PC-9 (cell line): ENCODE measurements around the gene DUSP10. TPM values are rescaled to one million over a fixed set of nuclear protein-coding genes. Genes with fewer than 3 reads are reported as not detected.

ENCODE experiments used
- BruUV-seq: library from RNA; stranded (reverse); fragments of 400-500 nt; replicated peaks from 2 replicates; lab custom pipeline; 2021; lab: Mats Ljungman, UMichigan
- CTCF ChIA-PET: fragments of 300-600 bp; sonication (Branson Sonifier 250); formaldehyde crosslinking; loops from one replicate; lab custom pipeline; 2022; ENCODE audit warnings: antibody characterized with exemption; lab: Charles Lee
- POLR2A ChIA-PET: fragments of 300-600 bp; sonication (Branson Sonifier 250); formaldehyde crosslinking; loops from one replicate; lab custom pipeline; 2022; ENCODE audit warnings: antibody characterized with exemption; ENCODE audit not compliant: unreplicated experiment; lab: Charles Lee
- DNase-seq, 2 experiments: peaks; one replicate each; pipeline versions ENCODE4 v3.0.0 to v3.0.0-alpha.2; 2015 to 2022; ENCODE audit warnings: mixed read lengths in 1 of 2
- H2AFZ ChIP-seq: fragments of 200-600 bp; sonication (generic); 2 replicates; pipeline ENCODE4 v1.8.1; 2017; ENCODE audit warnings: antibody characterized with exemption
- H3F3A ChIP-seq: fragments of 200-600 bp; sonication (generic); 2 replicates; pipeline ENCODE4 v1.8.1; 2017; ENCODE audit warnings: antibody characterized with exemption, mild to moderate bottlenecking, low read depth; ENCODE audit not compliant: insufficient read depth
- H3K27ac ChIP-seq: fragments of 200-600 bp; sonication (generic); 2 replicates; pipeline ENCODE4 v1.6.1; 2016; ENCODE audit warnings: mixed run types
- H3K27me3 ChIP-seq: fragments of 200-600 bp; sonication (generic); 2 replicates; pipeline ENCODE4 v1.6.1; 2016; ENCODE audit warnings: low read depth, mixed run types; ENCODE audit not compliant: insufficient read depth
- H3K36me3 ChIP-seq: fragments of 200-600 bp; sonication (generic); 2 replicates; pipeline ENCODE4 v1.6.1; 2016; ENCODE audit warnings: low read depth, mixed run types
- H3K4me1 ChIP-seq: fragments of 200-600 bp; sonication (generic); replicated peaks from 2 replicates; pipeline ENCODE4 v1.6.1; 2016; ENCODE audit warnings: mixed run types; ENCODE audit not compliant: insufficient read depth
- H3K4me2 ChIP-seq: fragments of 200-600 bp; sonication (generic); 2 replicates; pipeline ENCODE4 v1.6.1; 2017; ENCODE audit warnings: mixed run types
- H3K4me3 ChIP-seq: fragments of 200-600 bp; sonication (generic); 2 replicates; pipeline ENCODE4 v1.6.1; 2016; ENCODE audit warnings: mixed run types
- H3K79me2 ChIP-seq: fragments of 200-600 bp; sonication (generic); 2 replicates; pipeline ENCODE4 v1.6.1; 2017; ENCODE audit warnings: low read depth, mixed run types
- H3K9me2 ChIP-seq: fragments of 200-600 bp; sonication (generic); 2 replicates; pipeline ENCODE4 v1.8.1; 2017; ENCODE audit warnings: mild to moderate bottlenecking; ENCODE audit not compliant: insufficient read depth
- H3K9me3 ChIP-seq: fragments of 200-600 bp; sonication (generic); 2 replicates; pipeline ENCODE4 v1.8.1; 2016; ENCODE audit warnings: low read depth; ENCODE audit not compliant: insufficient read depth
- H4K20me1 ChIP-seq: fragments of 200-600 bp; sonication (generic); 2 replicates; pipeline ENCODE4 v1.8.1; 2017; ENCODE audit not compliant: insufficient read depth
- CTCF ChIP-seq: fragments of 200-600 bp; sonication (generic); conservative IDR thresholded peaks from 2 replicates; pipeline ENCODE4 v1.6.1; 2017; ENCODE audit warnings: mixed run types, antibody characterized with exemption, mild to moderate bottlenecking, moderate library complexity
- EZH2 ChIP-seq: fragments of 200-600 bp; sonication (generic); IDR thresholded peaks from 2 replicates; pipeline ENCODE4 v1.8.0; 2017; ENCODE audit warnings: antibody characterized with exemption, low read depth
- intact Hi-C: fragments of 100-400 bp; cut with micrococcal nuclease; formaldehyde crosslinking; loops from one replicate; pipeline ENCODE4 v1.10.0; 2022; ENCODE audit not compliant: unreplicated experiment
- total RNA-seq: library from RNA; stranded (reverse); gene quantifications from 2 replicates; pipeline ENCODE4 v1.2.3, GENCODE V29; 2021

DUSP10 gene
- total RNA-seq, 1 experiment from 2014 or later: 7.0 TPM

GRCh38 chr1:221777431-221778072 is 35.7 kb upstream of the DUSP10 start:
- Histone ChIP-seq H4K20me1 (no peaks in the 10 kb centered on the region), H3K79me2 (no peaks in the 10 kb centered on the region), H2AFZ (no peak overlapping the region), H3F3A (peaks cover 2% of the 10 kb centered on the region; the same call in 1 of the 2 replicates), H3K36me3 (no peaks in the 10 kb centered on the region), H3K4me1 (peaks cover 3% of the 10 kb centered on the region), H3K9me2 (no peaks in the 10 kb centered on the region), H3K4me2 (no peak overlapping the region), H3K9me3 (no peaks in the 10 kb centered on the region), H3K27ac (no peak overlapping the region), H3K4me3 (no peak overlapping the region), H3K27me3 (no peaks in the 10 kb centered on the region)
- no peak for DNase-seq
- intact Hi-C loops: no loop called here
- TF ChIP-seq CTCF: no peak
- TF ChIP-seq EZH2: no peak
- no TSS peak for BruUV-seq
- ChIA-PET POLR2A (no interaction called here), CTCF (no interaction called here)

DNA sequence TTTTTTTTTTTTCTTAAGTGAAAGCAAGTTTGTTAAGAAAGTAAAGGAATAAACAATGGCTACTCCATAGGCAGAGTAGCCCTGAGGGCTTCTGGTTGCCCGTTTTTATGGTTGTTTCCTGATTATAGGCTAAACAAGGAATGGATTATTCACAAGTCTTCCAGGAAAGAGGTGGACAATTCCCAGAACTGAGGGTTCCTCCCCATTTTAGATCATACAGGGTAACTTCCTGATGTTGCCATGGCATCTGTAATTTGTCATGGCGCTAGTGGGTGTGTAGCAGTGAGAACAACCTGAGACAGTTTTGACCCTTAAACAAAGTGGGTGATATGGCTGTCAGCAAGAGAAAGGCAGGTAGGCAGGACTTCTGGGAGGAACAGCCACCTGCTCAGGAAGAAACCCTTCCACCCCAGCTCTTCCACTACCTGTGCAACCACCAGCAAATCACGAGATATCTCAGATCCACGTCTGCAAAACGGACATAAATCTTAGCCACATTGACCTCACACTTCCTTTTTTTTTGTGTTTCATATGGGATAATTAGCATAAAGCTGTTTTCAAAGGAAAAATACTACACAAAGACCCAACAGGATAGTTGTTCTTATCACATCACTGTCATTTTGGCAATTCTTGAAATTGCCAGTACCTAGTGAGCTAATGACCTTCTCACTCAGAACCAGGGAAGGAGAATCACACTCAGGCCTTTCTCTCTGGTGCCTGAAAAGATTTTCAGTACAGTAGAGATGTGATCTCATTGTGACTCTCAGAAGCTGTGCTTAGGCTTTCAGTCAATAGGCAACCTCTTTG is 34.8 kb upstream of the DUSP10 start:
- POLR2A ChIA-PET: no interaction called here
- H2AFZ ChIP-seq: no peak overlapping the region
- no peaks in the 10 kb centered on the region for H4K20me1 ChIP-seq
- no peaks in the 10 kb centered on the region for H3K27me3 ChIP-seq
- no peak overlapping the region for H3K27ac ChIP-seq
- peaks cover 11% of the 10 kb centered on the region; the same call in 1 of the 2 replicates for H3F3A ChIP-seq
- no peak for DNase-seq
- intact Hi-C loops: no loop called here
- H3K79me2 ChIP-seq: no peaks in the 10 kb centered on the region
- TF ChIP-seq EZH2: no peak
- TF ChIP-seq CTCF: no peak
- H3K9me3 ChIP-seq: no peaks in the 10 kb centered on the region
- no peaks in the 10 kb centered on the region for H3K9me2 ChIP-seq
- H3K4me1 ChIP-seq: peaks cover 11% of the 10 kb centered on the region
- no peak overlapping the region for H3K4me3 ChIP-seq
- CTCF ChIA-PET: no interaction called here
- no peak overlapping the region for H3K4me2 ChIP-seq
- H3K36me3 ChIP-seq: no peaks in the 10 kb centered on the region
- no TSS peak for BruUV-seq

GRCh38 chr1:221775206-221775605 is 33.3 kb upstream of the DUSP10 start:
- no peaks in the 10 kb centered on the region for H3K79me2 ChIP-seq
- intact Hi-C loops: no loop called here
- H3K4me1 ChIP-seq: peaks cover 13% of the 10 kb centered on the region
- H3K4me2 ChIP-seq: no peak overlapping the region
- H3K27me3 ChIP-seq: no peaks in the 10 kb centered on the region
- no peaks in the 10 kb centered on the region for H3K36me3 ChIP-seq
- no TSS peak for BruUV-seq
- no peak for DNase-seq
- H4K20me1 ChIP-seq: no peaks in the 10 kb centered on the region
- no peak for TF ChIP-seq EZH2
- no peak for TF ChIP-seq CTCF
- peaks cover 12% of the 10 kb centered on the region; the same call in 1 of the 2 replicates for H3F3A ChIP-seq
- no peak overlapping the region for H2AFZ ChIP-seq
- POLR2A ChIA-PET: no interaction called here
- no peak overlapping the region for H3K27ac ChIP-seq
- H3K4me3 ChIP-seq: no peak overlapping the region
- H3K9me2 ChIP-seq: no peaks in the 10 kb centered on the region
- no peaks in the 10 kb centered on the region for H3K9me3 ChIP-seq
- CTCF ChIA-PET: no interaction called here
